NCI-H748 (cell line): ENCODE results near the gene CIDEA.
"Not testable (repeated sequence)": the region's sequence is repeated elsewhere in the genome, so short reads cannot be mapped to it uniquely, and the experiment has no call there.

ENCODE experiments used
- DNase-seq: peaks from one replicate; lab custom pipeline; 2025; ENCODE audit not compliant: unreplicated experiment; lab: John Stamatoyannopoulos, UW

The CIDEA gene, protein sequence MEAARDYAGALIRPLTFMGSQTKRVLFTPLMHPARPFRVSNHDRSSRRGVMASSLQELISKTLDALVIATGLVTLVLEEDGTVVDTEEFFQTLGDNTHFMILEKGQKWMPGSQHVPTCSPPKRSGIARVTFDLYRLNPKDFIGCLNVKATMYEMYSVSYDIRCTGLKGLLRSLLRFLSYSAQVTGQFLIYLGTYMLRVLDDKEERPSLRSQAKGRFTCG

GRCh38 chr18:12254136-12254819 lies at the start of gene CIDEA:
Gene CIDEA (plus strand): TSS chr18:12254361. CDS start chr18:12254384, 23 bp downstream.
- DNase-seq: peak; percentile 49

DNA sequence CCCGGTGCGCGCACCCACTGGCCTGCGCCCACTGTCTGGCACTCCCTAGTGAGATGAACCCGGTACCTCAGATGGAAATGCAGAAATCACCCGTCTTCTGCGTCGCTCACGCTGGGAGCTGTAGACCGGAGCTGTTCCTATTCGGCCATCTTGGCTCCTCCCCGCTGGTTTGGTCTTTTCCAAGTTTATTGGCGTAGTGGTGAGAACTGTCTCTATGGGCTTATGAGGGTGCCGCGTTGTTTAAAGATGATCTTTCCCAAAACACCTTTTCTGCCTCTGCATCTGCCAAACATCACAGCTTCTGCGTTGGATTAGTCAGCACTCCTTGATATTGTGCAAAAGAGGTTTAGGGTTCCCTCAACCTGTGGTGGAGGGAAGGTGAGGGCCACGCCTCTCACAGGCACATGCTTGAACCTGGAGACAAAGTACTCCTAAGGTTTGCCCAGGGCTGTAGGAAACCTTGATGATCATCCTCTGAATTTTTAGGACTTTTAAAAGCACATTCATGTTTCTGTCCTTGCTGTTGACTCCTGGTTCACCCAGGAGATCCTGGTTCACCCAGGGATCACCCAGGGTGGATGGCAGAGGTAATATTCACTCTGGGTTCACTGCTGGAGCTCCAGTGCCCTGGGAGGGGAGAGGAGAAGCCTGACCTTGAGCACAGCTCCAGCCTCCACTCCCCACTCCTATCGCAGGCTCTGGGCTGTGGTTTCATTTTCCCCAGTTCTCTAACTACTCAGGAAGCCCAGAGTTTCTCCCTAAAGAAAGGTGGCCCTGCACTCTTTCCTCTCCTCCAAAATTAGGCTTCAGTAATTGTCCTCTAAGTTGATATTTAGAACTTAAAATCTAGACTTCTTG lies 45.6 kb upstream of the CIDEA start:
- peak; percentile 48 for DNase-seq

- not testable (repeated sequence) for DNase-seq
Measured at GRCh38 chr18:12212308-12212707, 41.9 kb upstream of the CIDEA start.

DNA sequence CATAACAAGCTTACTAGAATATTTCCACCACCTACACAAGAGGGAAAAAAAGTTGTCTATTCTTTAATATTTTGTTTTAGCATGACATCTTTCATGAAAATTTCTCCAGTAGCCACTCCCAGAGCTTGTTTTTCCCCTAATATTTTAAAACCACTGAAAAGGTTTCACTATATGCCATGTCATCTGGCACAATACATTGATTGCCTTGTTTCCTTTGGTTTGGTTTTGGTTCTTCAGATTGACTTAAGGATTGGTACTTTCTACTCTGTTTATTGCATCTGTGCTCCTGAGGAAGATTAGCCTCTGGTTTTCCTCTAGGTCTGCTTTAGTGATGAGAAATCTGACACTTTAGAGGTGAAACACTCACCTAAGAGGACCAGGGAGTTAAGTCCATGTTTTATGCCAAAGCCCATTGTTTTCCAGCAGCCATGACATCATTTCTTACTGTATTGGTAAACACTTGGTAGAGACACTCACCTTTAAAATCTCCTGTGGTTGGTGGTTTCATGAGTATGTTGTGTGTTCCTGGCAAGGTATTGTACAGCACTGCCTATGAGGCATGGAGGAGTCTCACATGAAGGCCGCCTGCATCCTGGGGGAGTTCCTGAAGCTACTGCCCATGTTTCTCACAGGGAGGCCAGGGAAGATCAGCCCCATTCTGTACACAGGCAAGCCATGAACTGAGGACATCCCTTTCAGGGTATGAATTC lies 39.7 kb upstream of the CIDEA start:
- not testable (repeated sequence) for DNase-seq

- not testable (repeated sequence) for DNase-seq
Measured at GRCh38 chr18:12216471-12216870, 37.7 kb upstream of the CIDEA start.

GRCh38 chr18:12218603-12219002 lies 35.6 kb upstream of the CIDEA start:
- not testable (repeated sequence) for DNase-seq

- not testable (repeated sequence) for DNase-seq
Measured at GRCh38 chr18:12222041-12222440, 32.1 kb upstream of the CIDEA start.

GRCh38 chr18:12223326-12223725 lies 30.8 kb upstream of the CIDEA start:
- DNase-seq: not testable (repeated sequence)

- DNase-seq: not testable (repeated sequence)
Measured at GRCh38 chr18:12226807-12227206, 27.4 kb upstream of the CIDEA start.

GRCh38 chr18:12227399-12228186 lies 26.6 kb upstream of the CIDEA start:
- not testable (repeated sequence) for DNase-seq

- not testable (repeated sequence) for DNase-seq
Measured at GRCh38 chr18:12228308-12228707, 25.9 kb upstream of the CIDEA start.

GRCh38 chr18:12230561-12230960 lies 23.6 kb upstream of the CIDEA start:
- DNase-seq: not testable (repeated sequence)

- DNase-seq: no peak
Measured at GRCh38 chr18:12231040-12231882, 22.9 kb upstream of the CIDEA start.

GRCh38 chr18:12231986-12232385 lies 22.2 kb upstream of the CIDEA start:
- DNase-seq: no peak

GRCh38 chr18:12233378-12233777 lies 20.8 kb upstream of the CIDEA start:
- DNase-seq: no peak

DNA sequence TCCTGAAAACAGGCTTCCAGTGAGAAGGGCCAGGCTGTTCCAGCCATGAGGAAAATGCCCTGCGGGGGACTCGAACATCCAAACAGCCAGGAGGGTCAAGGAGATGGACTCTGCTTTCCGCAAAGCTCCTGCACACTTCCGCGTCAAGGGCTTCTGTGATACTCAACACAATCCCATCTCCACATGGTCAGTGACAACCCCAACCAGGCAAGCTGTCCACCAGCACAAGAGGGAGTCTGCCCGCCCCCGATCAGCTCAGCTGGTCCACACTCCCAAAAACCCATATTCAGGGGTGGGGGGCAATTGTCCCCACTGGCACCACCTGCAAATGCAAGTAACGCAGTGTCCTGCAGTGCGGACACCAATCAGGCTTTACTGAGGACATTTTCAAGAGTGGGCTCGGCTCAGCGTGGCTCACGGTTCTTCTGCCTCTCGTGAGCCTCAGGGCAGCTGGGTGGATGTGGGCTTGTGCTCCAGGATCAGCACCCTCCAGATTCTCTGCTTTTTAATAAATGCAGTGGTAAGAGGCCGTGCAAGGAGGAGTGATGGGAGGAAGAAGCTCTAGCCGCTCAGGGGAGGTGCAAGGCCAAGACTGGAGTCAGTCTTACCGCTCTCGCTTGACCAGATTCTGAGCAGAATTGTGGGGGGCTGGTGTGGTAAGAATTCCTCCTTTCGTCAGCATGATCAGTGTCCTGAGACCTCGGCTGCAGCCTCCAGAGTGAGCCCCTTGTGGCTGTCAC lies 19.5 kb upstream of the CIDEA start:
- no peak for DNase-seq

DNA sequence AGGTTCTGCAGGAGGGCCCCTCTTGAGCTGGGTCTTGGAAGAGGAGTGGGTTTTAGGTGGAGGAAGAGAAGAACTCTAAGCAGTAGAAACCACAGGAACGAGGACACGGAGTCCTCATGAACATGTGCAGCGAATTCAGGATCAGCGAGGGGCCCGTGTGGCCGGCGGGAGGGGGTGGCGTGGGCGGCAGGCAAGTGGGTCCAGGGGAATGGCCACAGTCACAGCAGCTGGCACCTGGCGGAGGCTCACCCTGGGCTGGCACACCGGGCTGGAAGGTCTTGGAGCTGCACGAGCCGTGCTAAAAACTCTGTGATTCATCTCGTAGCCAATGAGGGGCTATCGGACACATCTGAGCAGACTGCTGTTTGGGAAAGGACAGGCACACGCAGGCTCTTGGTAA lies 18.0 kb upstream of the CIDEA start:
- no peak for DNase-seq

DNA sequence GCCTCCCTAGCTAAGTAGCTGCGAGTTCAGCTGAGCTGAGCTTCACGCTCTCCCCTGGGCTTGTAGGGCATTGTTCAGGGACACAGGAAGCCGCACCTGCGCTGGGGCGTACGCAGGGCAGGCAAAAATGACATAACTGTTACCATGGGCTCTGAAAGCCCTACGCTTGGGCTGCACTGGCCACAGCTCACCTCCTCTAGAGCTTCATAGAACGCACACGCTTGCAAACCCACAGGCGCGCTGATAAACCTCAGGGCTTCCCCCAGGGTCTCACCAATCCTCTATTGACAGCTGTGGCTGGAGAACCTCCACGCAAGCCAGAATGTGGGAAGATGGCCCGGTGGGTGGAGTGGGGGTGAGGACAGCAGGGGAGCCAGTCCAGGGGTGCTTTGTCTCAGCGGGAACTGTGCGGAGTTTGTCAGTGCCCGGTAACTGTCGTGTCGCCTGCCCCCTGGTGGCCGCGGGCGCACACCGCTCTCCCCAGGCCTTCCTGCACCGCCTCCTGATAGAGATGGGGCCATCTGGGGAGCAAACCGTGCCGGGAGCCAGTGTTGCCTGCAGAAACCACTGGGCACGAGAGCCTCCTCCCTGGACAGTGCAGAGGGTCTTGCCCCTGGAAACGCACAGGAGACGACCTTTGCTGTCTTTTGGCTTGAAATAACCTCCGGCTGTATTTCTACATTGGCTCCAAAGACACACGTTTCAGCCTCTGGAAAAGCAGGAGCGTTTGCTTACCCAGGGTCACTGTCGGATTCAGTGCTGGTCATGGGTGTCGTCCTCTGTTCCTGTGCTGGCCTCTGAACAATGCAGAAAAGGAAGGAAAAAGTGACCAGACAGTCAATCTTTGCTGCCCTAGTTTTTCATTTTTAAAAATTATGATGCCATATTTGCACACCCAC lies 17.0 kb upstream of the CIDEA start:
- DNase-seq: peak; percentile 61
